Liver (tissue), 9 donors: ENCODE measurements around the gene LAMC3. TPM values are rescaled to one million over a fixed set of nuclear protein-coding genes. Genes with fewer than 3 reads are reported as not detected.

Source experiments
- DNase-seq: peaks from one replicate; pipeline ENCODE4 v3.0.0-alpha.2; 2017; ENCODE audit warnings: low spot score
- H3K27ac ChIP-seq, 2 donors: one replicate each; pipeline ENCODE4 v1.7.0; 2013; ENCODE audit warnings: inconsistent platforms in 2 of 2, low read length in 2 of 2, control low read depth in 1 of 2, low read depth in 1 of 2, mild to moderate bottlenecking in 1 of 2
- H3K27me3 ChIP-seq, 4 donors: one replicate each; pipeline versions ENCODE4 v1.6.1 to v1.7.0; 2013; ENCODE audit warnings: low read length in 3 of 4, inconsistent platforms in 1 of 4, mild to moderate bottlenecking in 1 of 4, moderate library complexity in 1 of 4; ENCODE audit not compliant: control insufficient read depth in 4 of 4, insufficient read depth in 4 of 4
- H3K36me3 ChIP-seq, 4 donors: one replicate each; pipeline versions ENCODE4 v1.6.1 to v1.7.0; 2013; ENCODE audit warnings: low read length in 3 of 4, mild to moderate bottlenecking in 3 of 4, low read depth in 1 of 4, moderate library complexity in 1 of 4; ENCODE audit not compliant: control insufficient read depth in 4 of 4, insufficient read depth in 3 of 4
- H3K4me1 ChIP-seq, 4 donors: one replicate each; pipeline versions ENCODE4 v1.6.1 to v1.7.0; 2013; ENCODE audit warnings: low read length in 3 of 4, mild to moderate bottlenecking in 3 of 4, moderate library complexity in 1 of 4; ENCODE audit not compliant: control insufficient read depth in 4 of 4, insufficient read depth in 4 of 4
- H3K4me3 ChIP-seq, 3 donors: one replicate each; pipeline versions ENCODE4 v1.6.1 to v1.7.0; 2013; ENCODE audit warnings: low read length in 3 of 3, control low read depth in 1 of 3, low read depth in 1 of 3, mild to moderate bottlenecking in 1 of 3
- H3K9ac ChIP-seq, 2 donors: one replicate each; pipeline ENCODE4 v1.7.0; 2013; ENCODE audit warnings: low read length in 2 of 2, mild to moderate bottlenecking in 2 of 2, moderate library complexity in 2 of 2, control low read depth in 1 of 2, low read depth in 1 of 2
- H3K9me3 ChIP-seq, 4 donors: one replicate each; pipeline versions ENCODE4 v1.6.1 to v1.7.0; 2013; ENCODE audit warnings: low read length in 3 of 4; ENCODE audit not compliant: control insufficient read depth in 4 of 4
- ATF3 ChIP-seq: IDR thresholded peaks from 2 replicates; pipeline ENCODE4 v1.6.1; 2016; ENCODE audit warnings: antibody characterized with exemption
- CTCF ChIP-seq: fragments of 150-350 bp; IDR thresholded peaks from 2 replicates; pipeline ENCODE4 v1.5.1; 2017; ENCODE audit warnings: improper control_type of control experiment, low read depth, low read length; ENCODE audit not compliant: missing input control
- EGR1 ChIP-seq, 2 donors: IDR thresholded peaks; 2 replicates each; pipeline ENCODE4 v1.6.1; 2016 to 2018; ENCODE audit warnings: antibody characterized with exemption in 2 of 2, low read depth in 2 of 2
- FOXA2 ChIP-seq: IDR thresholded peaks from 2 replicates; pipeline ENCODE4 v1.6.1; 2016; ENCODE audit warnings: antibody characterized with exemption
- GABPA ChIP-seq, 2 donors: IDR thresholded peaks in 1 of 2; conservative IDR thresholded peaks in 1 of 2; 2 replicates each; pipeline ENCODE4 v1.6.1; 2016; ENCODE audit warnings: antibody characterized with exemption in 2 of 2, mild to moderate bottlenecking in 1 of 2, moderate library complexity in 1 of 2
- HNF4A ChIP-seq, 2 donors: conservative IDR thresholded peaks; 2 replicates each; pipeline ENCODE4 v1.6.1; 2016; ENCODE audit warnings: antibody characterized with exemption in 2 of 2, mild to moderate bottlenecking in 2 of 2
- JUND ChIP-seq, 2 donors: IDR thresholded peaks; 2 replicates each; pipeline ENCODE4 v1.6.1; 2016; ENCODE audit warnings: antibody characterized with exemption in 2 of 2
- MAX ChIP-seq: IDR thresholded peaks from 2 replicates; pipeline ENCODE4 v1.6.1; 2016; ENCODE audit warnings: antibody characterized with exemption
- NR2F2 ChIP-seq: IDR thresholded peaks from 2 replicates; pipeline ENCODE4 v1.6.1; 2016; ENCODE audit warnings: antibody characterized with exemption
- RXRA ChIP-seq, 2 donors: IDR thresholded peaks; 2 replicates each; pipeline ENCODE4 v1.6.1; 2017 to 2018; ENCODE audit warnings: antibody characterized with exemption in 2 of 2, mild to moderate bottlenecking in 1 of 2
- TAF1 ChIP-seq: conservative IDR thresholded peaks from 2 replicates; pipeline ENCODE4 v1.6.1; 2016; ENCODE audit warnings: antibody characterized with exemption, mild to moderate bottlenecking
- ZBTB33 ChIP-seq: IDR thresholded peaks from 2 replicates; pipeline ENCODE4 v1.6.1; 2016; ENCODE audit warnings: antibody characterized with exemption
- WGBS: extraction: QIAGEN DNeasy Blood & Tissue Kit; methylation state at CpG from one replicate; pipeline ENCODE4 v1.1.7; 2013; 5-methylcytosine and 5-hydroxymethylcytosine counted together
- polyA plus RNA-seq, 2 donors: library from polyadenylated mRNA; stranded (reverse) in 1 of 2; unstranded in 1 of 2; fragments of 200-250 nt in 1 of 2; fragments of >200 nt in 1 of 2; fragmentation: Nextera tagmentation in 1 of 2; extraction: Ambion mirVana in 1 of 2; gene quantifications; one replicate each; pipeline versions ENCODE4 v1.2.1 to v1.2.3, GENCODE V29; 2013 to 2015
- total RNA-seq, 2 donors: library from RNA; depleted of rRNA; stranded (reverse); fragments of >200 nt; gene quantifications; one replicate each; pipeline ENCODE4 v1.2.3, GENCODE V29; 2014
- donor health status: healthy.
- donor health status: healthy.
- donor health status: healthy.
- donor health status: healthy.
- donor health status: healthy.

LAMC3 gene
- total and polyA plus RNA-seq, 4 donors, result 1.4 to 5.9 (median 2.9) TPM

GRCh38 chr9:130972277-130972956, 36.6 kb upstream of the LAMC3 start:
- Histone ChIP-seq H3K27ac (no peak overlapping the region), H3K27me3 (peaks cover 0 to 9% (median 0%) of the 10 kb centered on the region in 4 donors), H3K9ac (no peak overlapping the region), H3K9me3 (no peaks in the 10 kb centered on the region), H3K4me3 (no peak overlapping the region), H3K36me3 (no peaks in the 10 kb centered on the region), H3K4me1 (no peaks in the 10 kb centered on the region)
- 72% methylated on average over 6 of the region's 6 CpGs for WGBS
- no peak for DNase-seq
- TF ChIP-seq FOXA2, result no peak
- no peak for TF ChIP-seq HNF4A (conservative IDR thresholded peaks at IDR 0.05)
- TF ChIP-seq RXRA (IDR thresholded peaks at IDR 0.05), result no peak
- TF ChIP-seq TAF1, result no peak

- TF ChIP-seq GABPA (IDR thresholded peaks at IDR 0.05 in 1 of 2, conservative IDR thresholded peaks at IDR 0.05 in 1 of 2), result no peak
- no peak for TF ChIP-seq MAX
- no peak for TF ChIP-seq ATF3
- TF ChIP-seq NR2F2, result no peak
- TF ChIP-seq ZBTB33, result no peak
- no peak for TF ChIP-seq EGR1 (IDR thresholded peaks at IDR 0.05; ENCODE audit: low read depth in 2 of 2)
- TF ChIP-seq HNF4A (conservative IDR thresholded peaks at IDR 0.05), result no peak
- Histone ChIP-seq H3K36me3 (no peaks in the 10 kb centered on the region), H3K9me3 (no peaks in the 10 kb centered on the region), H3K4me3 (no peak overlapping the region), H3K4me1 (no peaks in the 10 kb centered on the region), H3K9ac (no peak overlapping the region), H3K27ac (no peak overlapping the region), H3K27me3 (peaks cover 0 to 9% (median 0%) of the 10 kb centered on the region in 4 donors)
- WGBS, result 69% methylated on average over 19 of the region's 19 CpGs
- DNase-seq, result no peak
These were observed 35.9 kb upstream of the LAMC3 start for GRCh38 chr9:130972957-130973685.

GRCh38 chr9:130973686-130974281, 35.2 kb upstream of the LAMC3 start:
- Histone ChIP-seq H3K27ac (no peak overlapping the region), H3K9me3 (no peaks in the 10 kb centered on the region), H3K9ac (no peak overlapping the region), H3K4me3 (no peak overlapping the region), H3K36me3 (no peaks in the 10 kb centered on the region), H3K27me3 (peaks cover 0 to 9% (median 0%) of the 10 kb centered on the region in 4 donors), H3K4me1 (no peaks in the 10 kb centered on the region)
- no peak for TF ChIP-seq CTCF
- no peak for TF ChIP-seq NR2F2
- TF ChIP-seq ATF3, result no peak
- TF ChIP-seq FOXA2, result no peak
- no peak for TF ChIP-seq JUND (IDR thresholded peaks at IDR 0.05)
- no peak for DNase-seq
- 48% methylated on average over 21 of the region's 21 CpGs for whole genome bisulfite sequencing
